Measurements from ENCODE around the gene BLTP3A.
"Not testable (repeated sequence)": the region's sequence is repeated elsewhere in the genome, so short reads cannot be mapped to it uniquely, and the experiment has no call there.

The BLTP3A gene

DNA sequence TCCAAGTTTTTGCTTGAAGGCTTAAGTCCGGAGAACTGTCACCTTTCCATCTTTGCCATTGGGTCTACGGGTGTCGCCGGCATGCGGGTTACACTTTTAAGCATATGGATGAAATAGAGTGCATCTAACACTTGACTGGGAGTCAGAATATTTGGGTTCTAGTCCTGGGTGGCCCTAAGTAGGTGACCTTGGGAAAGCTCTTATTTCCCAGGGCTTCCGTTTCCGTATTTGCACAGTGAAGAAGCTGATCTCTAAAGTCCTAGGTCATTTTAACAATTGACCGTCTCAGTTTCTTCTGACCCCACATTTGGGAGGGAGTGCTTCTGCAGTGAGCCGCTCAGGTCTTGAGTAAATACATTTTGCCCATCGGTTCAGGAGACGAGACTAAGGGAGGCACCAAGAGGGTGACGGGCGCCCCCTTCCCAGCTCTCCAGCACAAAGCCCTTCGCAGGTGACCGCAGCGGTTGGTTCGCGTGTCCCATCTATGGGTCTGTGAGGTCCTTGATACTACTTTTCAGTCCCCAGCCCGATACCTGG is 651 bp upstream of the BLTP3A start:
- DNase-seq = peak; percentile 70

DNA sequence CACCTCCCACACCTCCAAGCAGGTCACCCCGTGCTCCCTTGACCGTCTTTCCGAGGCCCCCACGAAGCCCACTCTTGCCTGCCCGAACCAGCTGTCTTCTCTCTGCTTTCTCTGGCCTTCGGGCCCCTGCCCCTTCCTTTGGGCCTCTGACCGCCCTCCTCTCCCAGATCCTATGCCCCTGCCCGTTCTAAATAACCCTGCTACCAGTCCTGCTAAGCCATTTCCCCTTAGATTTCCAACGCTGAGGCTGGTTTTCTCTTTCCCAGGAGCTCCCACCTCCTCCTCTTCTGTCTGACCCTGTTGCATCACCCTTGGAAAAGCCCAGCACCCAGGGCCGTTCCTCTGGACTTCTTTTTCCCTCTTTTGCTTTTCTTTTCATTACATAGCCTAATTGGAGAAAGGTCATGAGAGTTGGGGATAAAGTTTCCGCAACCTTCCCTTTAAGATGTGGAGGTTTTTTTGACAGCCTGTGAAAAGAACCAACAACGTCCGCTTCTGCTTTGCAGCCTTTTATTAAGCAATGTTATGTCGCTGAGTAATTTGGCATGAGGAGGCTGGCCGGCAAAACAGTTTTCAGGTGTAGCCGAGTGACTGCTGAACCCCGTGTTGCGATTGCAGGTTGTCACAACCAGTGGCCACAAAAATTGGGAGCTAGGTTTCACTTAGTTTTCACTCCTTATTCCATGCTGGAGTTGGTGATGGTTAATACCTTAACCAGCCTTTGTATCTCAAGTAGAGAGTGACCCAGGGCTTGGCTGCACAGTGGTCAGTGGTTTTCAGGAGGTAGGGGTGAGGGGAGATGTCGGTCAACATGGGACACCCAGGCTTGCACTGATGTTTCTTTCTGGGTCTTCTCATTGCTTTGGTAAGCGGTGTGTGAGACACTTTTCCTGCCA is 970 bp downstream of the BLTP3A start:
- DNase-seq = peak; percentile 18

GRCh38 chr6:34793877-34794276 is 2.0 kb downstream of the BLTP3A start:
- DNase-seq = no peak

DNA sequence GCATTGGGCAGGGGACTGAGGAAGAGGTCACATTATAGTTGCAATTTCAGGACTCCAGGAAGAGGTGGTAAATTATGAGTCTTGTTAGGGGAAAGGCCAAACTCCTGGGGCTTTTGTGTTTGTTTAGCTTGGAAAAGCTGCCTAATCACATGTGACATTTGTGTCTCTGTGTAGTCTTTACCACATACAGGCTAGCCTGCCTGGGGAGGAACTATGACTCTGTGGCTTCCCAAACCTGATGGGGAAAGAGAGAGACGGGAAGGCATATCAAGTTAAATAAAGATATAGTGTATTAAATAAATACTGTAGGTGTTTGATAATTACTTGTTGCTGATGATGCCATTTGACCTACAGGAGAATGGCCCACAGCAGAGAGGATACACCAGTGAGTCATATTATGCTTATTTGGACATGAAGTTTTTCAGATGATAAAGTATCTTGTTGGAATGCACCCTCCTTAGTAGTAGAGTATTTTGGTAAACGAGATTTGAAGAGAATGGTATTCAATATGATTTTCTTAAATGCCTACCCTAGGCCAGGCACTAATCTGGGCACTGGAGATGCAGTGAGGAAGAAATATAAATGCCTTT is 4.0 kb downstream of the BLTP3A start:
- no peak for DNase-seq

DNA sequence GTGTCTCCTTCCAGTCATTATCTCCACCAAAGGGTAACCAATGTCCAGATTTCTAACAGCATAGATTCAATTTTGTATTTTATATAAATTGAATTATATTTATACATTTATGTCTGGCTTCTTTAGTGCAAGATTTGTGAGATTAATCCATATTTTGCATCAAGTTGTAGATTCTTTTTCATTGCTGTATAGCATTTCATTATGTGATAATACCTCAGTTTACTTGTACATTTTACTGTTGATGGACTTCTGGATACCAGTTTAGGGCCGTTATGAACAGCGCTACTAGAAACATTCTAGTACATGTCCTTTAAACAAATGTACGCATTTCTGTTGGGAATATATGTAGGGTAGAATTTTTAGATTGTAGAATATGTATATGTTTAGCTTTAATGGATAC is 6.2 kb downstream of the BLTP3A start:
- DNase-seq = no peak

DNA sequence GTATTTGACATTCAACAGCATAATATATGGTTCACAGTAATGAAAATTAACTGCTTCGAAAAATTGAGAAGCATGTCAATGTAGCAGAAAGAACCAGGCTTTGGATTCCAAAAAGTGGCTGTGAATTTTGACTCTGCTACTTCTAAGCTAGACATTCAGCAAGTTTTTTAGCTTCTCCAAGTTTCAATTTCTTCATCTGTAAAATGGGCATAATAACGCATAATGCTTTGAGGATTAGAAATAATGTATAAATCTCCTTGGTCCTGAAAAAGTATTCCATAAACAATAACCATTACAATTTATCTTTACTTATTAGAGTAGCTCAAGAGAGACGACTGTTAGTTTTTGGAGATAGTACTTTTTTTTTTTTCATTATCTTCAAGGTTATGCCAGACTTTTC is 7.7 kb downstream of the BLTP3A start:
- DNase-seq = no peak

- DNase-seq = no peak
These were observed 12.7 kb downstream of the BLTP3A start for GRCh38 chr6:34804543-34804942.

DNA sequence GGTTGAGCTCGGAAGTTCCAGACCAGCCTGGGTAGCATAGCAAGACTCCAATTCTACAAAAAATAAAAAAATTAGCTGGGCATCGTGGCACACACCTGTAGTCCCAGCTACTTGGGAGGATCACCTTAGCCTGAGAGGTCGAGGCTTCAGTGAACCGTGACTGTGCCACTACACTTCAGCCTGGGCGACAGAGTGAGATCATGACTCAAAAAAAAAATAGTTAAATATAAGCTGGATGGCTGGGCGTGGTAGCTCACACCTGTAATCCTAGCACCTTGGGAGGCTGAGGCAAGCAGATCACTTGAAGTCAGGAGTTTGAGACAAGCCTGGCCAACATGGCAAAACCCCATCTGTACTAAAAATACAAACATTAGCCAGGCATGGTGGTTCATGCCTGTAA is 13.2 kb downstream of the BLTP3A start:
- not testable (repeated sequence) for DNase-seq

GRCh38 chr6:34806738-34807453 is 15.0 kb downstream of the BLTP3A start:
- DNase-seq = no peak

DNA sequence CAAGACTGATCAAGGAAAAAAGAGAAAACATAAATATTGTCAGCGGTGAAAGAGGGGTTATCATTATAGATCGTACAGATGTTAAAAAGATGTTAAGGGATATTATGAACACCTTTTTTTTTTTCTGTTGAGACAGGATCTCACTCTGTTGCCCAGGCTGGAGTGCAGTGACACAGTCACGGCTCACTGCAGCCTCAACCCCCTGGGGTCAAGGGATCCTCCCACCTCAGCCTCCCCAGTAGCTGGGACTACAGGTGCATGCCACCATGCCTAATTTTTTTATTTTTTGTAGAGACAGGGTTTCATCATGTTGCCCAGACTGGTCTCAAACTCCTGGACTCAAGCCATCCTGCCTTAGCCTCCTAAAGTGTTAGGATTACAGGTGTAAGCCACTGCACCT is 16.6 kb downstream of the BLTP3A start:
- not testable (repeated sequence) for DNase-seq

DNA sequence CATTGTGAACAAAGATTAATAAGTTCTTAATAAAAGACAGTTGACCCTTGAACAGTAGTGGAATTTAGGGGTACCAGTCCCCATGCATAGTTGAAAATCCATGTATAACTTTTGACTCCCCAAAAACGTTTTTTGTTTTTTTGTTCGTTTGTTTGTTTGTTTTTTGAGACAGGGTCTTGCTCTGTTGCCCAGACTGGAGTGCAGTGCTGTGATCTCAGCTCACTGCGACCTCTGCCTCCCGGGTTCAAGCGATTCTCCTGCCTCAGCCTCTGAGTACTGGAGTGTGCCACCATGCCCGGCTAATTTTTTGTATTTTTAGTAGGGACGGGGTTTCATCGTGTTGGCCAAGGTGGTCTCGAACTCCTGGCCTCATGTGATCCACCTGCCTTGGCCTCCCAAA is 17.5 kb downstream of the BLTP3A start:
- DNase-seq = not testable (repeated sequence)

- DNase-seq = no peak
These were observed 18.4 kb downstream of the BLTP3A start for GRCh38 chr6:34810017-34810882.

DNA sequence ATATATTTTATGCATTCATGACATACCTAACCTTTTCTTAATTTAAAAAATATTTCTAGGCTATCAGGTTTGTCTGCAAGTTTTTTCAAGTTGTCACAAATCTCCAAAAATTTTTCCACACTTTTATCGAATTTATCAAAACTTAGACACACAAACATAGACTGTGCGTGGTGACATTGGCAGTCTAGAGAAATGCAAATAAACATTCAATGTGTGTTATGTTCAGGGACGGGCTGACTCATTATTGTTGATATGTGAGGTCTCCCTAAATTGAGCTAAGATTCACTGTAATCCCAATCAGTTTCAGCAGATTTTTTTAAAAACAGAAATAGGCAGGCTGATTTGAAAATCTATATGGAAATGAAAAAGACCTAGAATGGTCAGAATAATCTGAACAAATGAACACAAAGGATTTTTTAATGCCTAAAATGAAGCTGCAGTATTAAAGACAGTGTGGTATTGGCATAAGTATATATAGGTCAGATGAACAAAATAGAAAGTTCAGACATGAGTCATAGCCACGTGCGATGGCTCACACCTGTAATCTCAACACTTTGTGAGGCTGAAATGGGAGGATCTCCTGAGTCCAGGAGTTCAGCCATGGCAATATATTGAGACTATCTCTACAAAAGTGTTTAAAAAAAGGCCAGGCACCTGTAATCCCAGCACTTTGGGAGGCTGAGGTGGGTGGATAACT is 19.2 kb downstream of the BLTP3A start:
- no peak for DNase-seq

DNA sequence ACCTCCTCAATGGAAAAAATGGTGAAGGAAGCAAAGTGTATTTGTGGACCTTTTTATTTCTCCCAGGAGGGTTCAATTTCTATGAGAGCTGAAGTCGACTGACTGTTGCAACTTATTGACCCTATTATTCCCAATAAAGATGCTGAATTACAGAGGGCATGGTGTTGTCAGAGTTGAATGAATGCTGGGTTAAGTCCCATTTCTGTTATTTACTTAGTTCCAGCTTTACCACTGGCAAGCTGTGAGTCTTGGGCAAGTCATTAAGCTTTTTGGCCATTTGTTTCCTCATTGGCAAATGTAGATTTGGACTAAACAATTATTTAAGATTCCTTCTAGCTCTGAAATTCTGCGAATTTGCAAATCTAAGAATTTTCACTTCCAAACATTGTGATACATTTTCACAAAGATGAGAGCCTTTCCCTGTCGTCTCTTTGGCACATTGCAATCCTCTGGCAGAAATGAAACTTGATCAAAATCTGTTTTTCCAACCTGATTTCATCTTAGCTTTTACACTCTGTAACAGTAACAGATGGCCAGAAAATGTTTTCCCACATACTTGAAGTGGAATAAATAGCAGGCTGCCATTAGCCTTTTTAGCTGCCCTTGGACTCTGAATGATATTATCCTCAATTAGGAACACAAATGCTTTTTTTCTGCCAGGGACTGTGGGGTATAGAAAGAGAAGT is 21.3 kb downstream of the BLTP3A start:
- no peak for DNase-seq

- no peak for DNase-seq
These were observed 24.9 kb downstream of the BLTP3A start for GRCh38 chr6:34816635-34817301.

DNA sequence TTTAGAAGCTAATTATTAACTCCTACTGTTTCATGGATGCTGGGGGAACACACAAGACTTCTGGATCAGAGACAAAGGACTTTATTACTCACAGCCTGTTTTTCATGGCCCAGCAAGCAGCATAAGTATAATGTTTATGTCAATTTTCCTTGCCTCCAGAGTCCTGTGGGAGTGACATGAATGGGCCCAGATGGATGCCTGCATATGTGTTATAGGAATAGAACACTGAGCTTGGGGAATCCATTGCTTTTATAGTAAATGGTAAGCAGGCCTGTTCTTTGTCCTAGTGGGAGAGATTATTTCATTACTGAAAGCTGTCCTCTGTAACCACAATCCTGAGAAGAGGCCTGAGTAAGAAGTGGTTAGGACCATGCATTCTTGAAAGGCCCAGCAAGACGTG is 25.6 kb downstream of the BLTP3A start:
- no peak for DNase-seq

DNA sequence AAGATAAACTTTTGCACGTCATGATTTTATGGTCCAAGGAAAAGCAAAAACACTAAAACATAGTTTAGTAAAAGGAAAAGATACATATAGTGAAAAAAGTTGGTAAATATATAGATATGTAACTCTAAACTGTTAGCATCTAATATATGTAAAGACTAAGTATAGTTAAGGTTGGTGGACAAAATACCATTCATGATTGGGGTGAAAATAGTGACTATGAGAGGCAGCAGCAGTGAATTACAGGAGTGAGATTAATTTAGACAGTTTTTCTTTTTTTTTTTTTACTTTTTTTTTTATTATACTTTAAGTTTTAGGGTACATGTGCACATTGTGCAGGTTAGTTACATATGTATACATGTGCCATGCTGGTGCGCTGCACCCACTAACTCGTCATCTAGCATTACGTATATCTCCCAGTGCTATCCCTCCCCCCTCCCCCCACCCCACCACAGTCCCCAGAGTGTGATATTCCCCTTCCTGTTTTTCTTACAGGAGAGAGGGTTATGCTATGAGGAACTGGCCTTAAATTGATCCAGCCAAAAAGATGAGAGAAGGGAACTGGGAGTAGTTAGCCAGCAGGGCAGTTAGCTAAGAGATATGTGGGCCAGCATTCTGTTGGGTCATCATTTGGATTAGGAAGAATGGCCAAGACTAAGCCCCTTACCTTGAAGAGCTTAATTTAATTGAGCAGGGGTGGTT is 27.1 kb downstream of the BLTP3A start:
- not testable (repeated sequence) for DNase-seq

GRCh38 chr6:34819571-34820480 is 27.9 kb downstream of the BLTP3A start:
- no peak for DNase-seq

- DNase-seq = no peak
These were observed 37.3 kb downstream of the BLTP3A start for GRCh38 chr6:34829137-34829536.

Measured in NCI-H146 (cell line).